A172 (cell line): ENCODE data around the gene CLDN4. TPM values are rescaled to one million over a fixed set of nuclear protein-coding genes. Genes with fewer than 3 reads are reported as not detected.
"Not testable (repeated sequence)": the region's sequence is repeated elsewhere in the genome, so short reads cannot be mapped to it uniquely, and the experiment has no call there.

Source experiments
- DNase-seq: peaks from one replicate; pipeline ENCODE4 v3.0.0-alpha.2; 2015; ENCODE audit warnings: low spot score
- total RNA-seq: library from RNA; depleted of rRNA; stranded (reverse); fragments of >200 nt; shearing (Covaris generic); gene quantifications from 2 replicates; pipeline ENCODE4 v1.2.3, GENCODE V29; 2014

The CLDN4 gene
- total RNA-seq, 1 experiment from 2014 or later: 31.4 TPM

GRCh38 chr7:73823873-73824592 is 6.8 kb upstream of the CLDN4 start:
- DNase-seq: no peak

DNA sequence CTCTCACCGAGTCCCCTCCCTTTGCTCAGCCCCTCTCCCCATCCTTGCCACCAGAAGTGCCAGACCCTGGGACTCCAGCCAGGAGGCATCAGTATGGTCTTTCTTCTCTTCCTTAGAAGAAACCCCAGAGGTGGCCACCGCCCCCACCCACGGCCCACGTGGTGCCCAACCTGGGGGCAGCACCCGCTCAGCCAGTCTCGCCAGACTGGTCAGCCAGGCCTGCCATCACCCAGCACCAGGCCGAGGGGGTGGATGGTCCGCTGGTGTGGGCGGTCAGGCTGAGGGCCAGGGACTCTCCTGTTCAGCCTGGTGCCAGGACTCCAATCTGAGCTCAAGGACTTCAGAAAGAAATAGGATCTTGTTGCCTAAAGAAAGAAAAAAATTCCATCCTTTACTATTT is 5.8 kb upstream of the CLDN4 start:
- no peak for DNase-seq

- DNase-seq: peak; percentile 92
Observed at GRCh38 chr7:73827567-73828106, 3.2 kb upstream of the CLDN4 start.

- peak; percentile 98 for DNase-seq
Observed at GRCh38 chr7:73828107-73828803, 2.5 kb upstream of the CLDN4 start.

DNA sequence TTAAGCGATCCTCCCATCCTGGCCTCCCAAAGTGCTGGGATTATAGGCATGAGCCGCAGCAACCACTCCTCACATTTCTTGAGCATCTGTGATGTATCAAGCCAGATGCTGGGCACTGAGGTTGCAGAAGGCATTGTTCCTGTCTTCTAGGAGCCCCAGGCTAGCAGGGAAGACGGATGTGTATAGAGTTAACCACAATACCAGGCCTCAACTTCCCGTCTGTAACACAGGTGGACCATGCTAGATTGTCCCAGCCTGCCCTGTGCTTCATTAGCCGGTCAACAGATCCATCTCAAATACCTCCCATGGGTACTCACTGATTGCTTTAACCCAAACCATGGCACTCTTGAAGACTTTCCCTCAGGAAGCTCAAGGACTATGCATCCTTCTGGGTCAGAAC is 1.8 kb upstream of the CLDN4 start:
- no peak for DNase-seq

GRCh38 chr7:73829505-73829904 is 1.3 kb upstream of the CLDN4 start:
- no peak for DNase-seq

- DNase-seq: no peak
Observed at GRCh38 chr7:73829921-73830680, 695 bp upstream of the CLDN4 start.

DNA sequence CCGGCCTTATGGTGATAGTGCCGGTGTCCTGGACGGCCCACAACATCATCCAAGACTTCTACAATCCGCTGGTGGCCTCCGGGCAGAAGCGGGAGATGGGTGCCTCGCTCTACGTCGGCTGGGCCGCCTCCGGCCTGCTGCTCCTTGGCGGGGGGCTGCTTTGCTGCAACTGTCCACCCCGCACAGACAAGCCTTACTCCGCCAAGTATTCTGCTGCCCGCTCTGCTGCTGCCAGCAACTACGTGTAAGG is 713 bp downstream of the CLDN4 start:
- DNase-seq: no peak

GRCh38 chr7:73831834-73832651 is 1.2 kb downstream of the CLDN4 start:
- no peak for DNase-seq

- DNase-seq: no peak
Observed at GRCh38 chr7:73832806-73833205, 2.0 kb downstream of the CLDN4 start.

- DNase-seq: peak; percentile 76
Observed at GRCh38 chr7:73833251-73833919, 2.6 kb downstream of the CLDN4 start.

DNA sequence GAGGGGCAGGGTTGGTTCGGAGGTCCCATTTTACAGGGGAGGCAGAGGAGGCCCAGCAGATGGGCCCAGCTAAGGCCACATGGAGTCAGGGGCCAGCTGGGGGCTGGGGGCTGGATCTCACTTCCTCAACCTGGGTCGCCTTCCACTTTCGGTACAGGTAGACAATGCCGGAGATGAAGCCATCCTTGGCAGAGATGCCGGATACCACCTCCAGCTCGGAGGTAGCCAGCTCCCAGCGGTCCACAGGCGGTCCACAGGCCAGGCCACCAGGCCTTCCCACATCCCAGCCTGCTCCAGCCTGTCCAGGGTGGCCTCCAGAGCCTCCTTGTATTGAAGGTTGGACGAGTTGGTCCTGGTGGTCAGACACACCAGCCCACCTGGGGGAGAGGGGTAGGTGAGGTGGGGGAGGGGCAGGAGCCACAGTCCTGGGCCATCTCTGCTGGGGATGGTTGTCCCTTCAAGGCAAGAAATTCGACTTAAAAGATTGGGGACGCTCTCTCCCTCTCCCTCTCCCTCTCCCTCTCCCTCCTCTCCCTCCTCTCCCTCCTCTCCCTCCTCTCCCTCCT is 3.9 kb downstream of the CLDN4 start:
- DNase-seq: no peak

DNA sequence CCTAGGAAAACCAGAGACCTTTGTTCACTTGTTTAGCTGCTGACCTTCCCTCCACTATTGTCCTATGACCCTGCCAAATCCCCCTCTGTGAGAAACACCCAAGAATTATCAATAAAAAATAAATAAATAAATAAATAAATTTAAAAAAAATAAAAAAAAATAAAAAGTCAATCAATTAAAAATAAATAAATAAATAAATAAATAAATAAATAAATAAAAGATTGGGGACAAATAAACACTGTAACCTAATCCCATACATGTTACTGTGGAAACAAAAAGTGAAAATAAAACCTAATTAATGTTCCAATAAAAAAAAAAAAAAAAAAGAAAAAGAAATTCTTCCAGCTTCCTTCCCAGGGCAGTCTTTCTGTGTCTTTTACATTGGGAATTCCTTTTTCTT is 6.4 kb downstream of the CLDN4 start:
- not testable (repeated sequence) for DNase-seq

DNA sequence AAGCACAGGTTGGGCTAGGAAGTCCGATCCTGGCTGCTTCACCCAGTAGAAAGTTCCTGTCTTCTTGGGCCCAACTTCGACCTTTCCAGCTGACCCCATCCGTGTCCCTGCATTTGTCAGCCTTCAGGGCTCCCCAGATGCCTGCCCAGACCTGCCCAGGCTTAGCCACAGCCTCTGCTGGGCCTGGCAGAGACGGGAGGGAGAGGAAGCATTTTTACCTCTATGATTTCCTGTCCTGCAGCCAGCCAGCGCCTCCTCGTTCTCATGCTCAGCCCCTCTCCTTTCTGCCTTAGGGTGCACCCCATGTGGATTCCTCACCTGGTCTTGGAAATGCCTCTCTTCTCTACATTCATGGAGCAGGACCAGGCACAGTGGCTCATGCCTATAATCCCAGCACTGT is 7.8 kb downstream of the CLDN4 start:
- DNase-seq: no peak

- no peak for DNase-seq
Observed at GRCh38 chr7:73839290-73839689, 8.5 kb downstream of the CLDN4 start.

GRCh38 chr7:73839743-73840714 is 9.2 kb downstream of the CLDN4 start:
- no peak for DNase-seq

DNA sequence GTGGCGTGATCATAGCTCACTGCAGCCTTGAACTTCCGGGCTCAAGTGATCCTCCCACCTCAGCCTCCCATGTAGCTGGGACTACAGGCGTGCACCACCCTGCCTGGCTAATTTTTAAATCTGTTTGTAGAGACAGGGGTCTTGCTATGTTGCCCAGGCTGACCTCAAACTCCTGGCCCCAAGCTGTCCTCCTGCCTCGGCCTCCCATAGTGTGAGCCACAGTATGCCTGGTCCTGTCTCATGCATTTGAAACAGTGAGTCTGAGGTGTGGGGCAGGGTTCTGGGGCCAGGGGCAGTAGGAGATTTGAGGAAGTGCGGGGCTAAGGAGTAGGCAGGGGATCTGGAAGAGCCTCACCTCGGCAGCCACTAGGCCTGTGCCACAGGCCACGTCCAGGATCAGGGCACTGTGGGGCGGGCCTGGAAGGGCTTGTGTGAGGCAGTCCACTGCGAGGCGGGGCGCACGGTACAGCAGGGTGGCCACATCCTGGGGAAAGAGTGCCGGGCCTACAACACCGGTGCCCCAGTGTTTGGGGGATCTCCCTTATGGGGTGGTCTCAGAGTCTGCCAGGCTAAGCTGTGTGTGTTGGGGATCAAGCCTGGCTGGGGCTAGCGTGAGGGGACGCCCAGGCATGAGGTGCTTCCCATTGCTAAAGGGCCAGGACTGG is 10.1 kb downstream of the CLDN4 start:
- DNase-seq: no peak

DNA sequence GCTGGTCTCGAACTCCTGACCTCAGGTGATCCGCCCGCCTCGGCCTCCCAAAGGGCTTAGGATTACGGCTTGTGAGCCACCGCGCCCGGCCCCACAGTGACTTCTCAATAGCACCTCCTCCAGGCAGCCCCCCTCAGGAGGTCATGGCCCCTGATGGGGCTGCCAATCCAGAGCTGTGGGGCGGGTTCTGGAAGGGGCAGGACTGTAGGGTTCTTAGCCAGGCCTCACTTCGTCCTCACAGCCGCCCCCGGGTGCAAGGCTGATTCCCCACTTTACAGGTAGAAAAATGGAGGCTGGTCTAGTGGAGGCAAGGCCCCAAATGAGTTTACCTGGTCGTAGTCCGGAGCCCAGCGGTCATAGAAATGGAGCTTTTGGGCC is 10.9 kb downstream of the CLDN4 start:
- DNase-seq: no peak
